GM12878 (cell line): Measurements from ENCODE around the gene PLVAP. TPM values are rescaled to one million over a fixed set of nuclear protein-coding genes. Genes with fewer than 3 reads are reported as not detected.

Source experiments
- ATAC-seq: fragments of 200-7000 bp; cut with Tn5 transposase; 3 replicates; pipeline ENCODE4 v1.9.1; 2020; ENCODE audit warnings: mild to moderate bottlenecking, moderate library complexity
- BruUV-seq: library from RNA; stranded (reverse); fragments of 400-500 nt; replicated peaks from 2 replicates; lab custom pipeline; 2021; lab: Mats Ljungman, UMichigan
- CTCF ChIA-PET: fragments of 300-600 bp; sonication (Branson Sonifier 250); formaldehyde crosslinking; extraction: SDS; loops from one replicate; lab custom pipeline; 2021; ENCODE audit warnings: inconsistent platforms; lab: Yijun Ruan, JAX
- POLR2A ChIA-PET: fragments of 350-600 bp; formaldehyde crosslinking; extraction: SDS; loops from one replicate; lab custom pipeline; 2021; ENCODE audit warnings: inconsistent platforms; lab: Charles Lee
- RAD21 ChIA-PET: fragments of 300-600 bp; sonication (Branson Sonifier 250); formaldehyde crosslinking; loops from one replicate; lab custom pipeline; 2023; ENCODE audit warnings: antibody characterized with exemption; ENCODE audit not compliant: unreplicated experiment; lab: Charles Lee
- SMC1A ChIA-PET: fragments of 300-600 bp; sonication (Branson Sonifier 250); formaldehyde crosslinking; loops from one replicate; lab custom pipeline; 2023; ENCODE audit not compliant: unreplicated experiment, uncharacterized antibody; lab: Charles Lee
- DNase-seq: peaks from one replicate; pipeline ENCODE4 v3.0.0-alpha.2; 2011; ENCODE audit warnings: low read depth, low spot score
- FAIRE-seq: peaks from 3 replicates; lab custom pipeline; 2011; peaks lifted over from hg19 to GRCh38; lab: Jason Lieb, UNC
- H2AFZ ChIP-seq: 2 replicates; pipeline ENCODE4 v1.6.0; 2011; ENCODE audit warnings: low read depth, low read length, control low read depth; ENCODE audit not compliant: control insufficient read depth
- H3K27ac ChIP-seq: 2 replicates; pipeline ENCODE4 v1.5.1; 2011; ENCODE audit warnings: control low read depth; ENCODE audit not compliant: control insufficient read depth, insufficient read depth
- H3K27me3 ChIP-seq, 2 experiments: replicated peaks in 1 of 2; 2 replicates each; pipeline versions ENCODE4 v1.6.0 to v1.6.1; 2011; ENCODE audit warnings: low read length in 1 of 2; ENCODE audit not compliant: control insufficient read depth in 2 of 2, insufficient read depth in 2 of 2
- H3K36me3 ChIP-seq, 2 experiments: 2 replicates each; pipeline ENCODE4 v1.5.1; 2011; ENCODE audit warnings: low read length in 1 of 2; ENCODE audit not compliant: control insufficient read depth in 2 of 2, insufficient read depth in 2 of 2
- H3K4me1 ChIP-seq: 2 replicates; pipeline ENCODE4 v1.6.1; 2011; ENCODE audit warnings: mild to moderate bottlenecking, low read length, moderate library complexity, mixed read lengths; ENCODE audit not compliant: control insufficient read depth, insufficient read depth
- H3K4me2 ChIP-seq: 2 replicates; pipeline ENCODE4 v1.6.0; 2011; ENCODE audit warnings: control low read depth; ENCODE audit not compliant: control insufficient read depth, insufficient read depth
- H3K4me3 ChIP-seq: fragments of 200-600 bp; sonication (generic); 2 replicates; pipeline ENCODE4 v1.5.1; 2016
- H3K79me2 ChIP-seq: 2 replicates; pipeline ENCODE4 v1.6.0; 2011; ENCODE audit warnings: low read length; ENCODE audit not compliant: control insufficient read depth, insufficient read depth
- H3K9ac ChIP-seq: 2 replicates; pipeline ENCODE4 v1.8.0; 2011; ENCODE audit warnings: low read length, control low read depth, mixed read lengths; ENCODE audit not compliant: control insufficient read depth, insufficient read depth
- H3K9me3 ChIP-seq: replicated peaks from 3 replicates; pipeline ENCODE4 v1.5.1; 2011; ENCODE audit warnings: mild to moderate bottlenecking, low read length; ENCODE audit not compliant: control insufficient read depth, insufficient read depth
- H4K20me1 ChIP-seq: 2 replicates; pipeline ENCODE4 v1.6.0; 2011; ENCODE audit not compliant: control insufficient read depth, insufficient read depth
- BHLHE40 ChIP-seq, 2 experiments: fragments of 450-650 bp in 1 of 2; IDR thresholded peaks; 2 replicates each; pipeline ENCODE4 v1.6.1; 2011 to 2017; ENCODE audit warnings: low read depth in 2 of 2, borderline replicate concordance in 1 of 2, improper control_type of control experiment in 1 of 2, low read length in 1 of 2, mild to moderate bottlenecking in 1 of 2
- DPF2 ChIP-seq: fragments of 450-650 bp; IDR thresholded peaks from 2 replicates; pipeline ENCODE4 v1.6.1; 2017; ENCODE audit warnings: mild to moderate bottlenecking
- E4F1 ChIP-seq: fragments of 450-650 bp; IDR thresholded peaks from 2 replicates; pipeline ENCODE4 v1.6.1; 2018; ENCODE audit warnings: borderline replicate concordance, mild to moderate bottlenecking; ENCODE audit not compliant: partially characterized antibody
- IKZF1 ChIP-seq: fragments of 450-650 bp; conservative IDR thresholded peaks from 2 replicates; pipeline ENCODE4 v1.6.1; 2017; ENCODE audit warnings: antibody characterized with exemption, mild to moderate bottlenecking
- MEF2B ChIP-seq: fragments of 450-650 bp; IDR thresholded peaks from 2 replicates; pipeline ENCODE4 v1.6.1; 2018; ENCODE audit warnings: mild to moderate bottlenecking, moderate library complexity; ENCODE audit not compliant: partially characterized antibody, poor library complexity, severe bottlenecking
- NR2C1 ChIP-seq: fragments of 450-650 bp; IDR thresholded peaks from 2 replicates; pipeline ENCODE4 v1.6.1; 2017; ENCODE audit warnings: antibody characterized with exemption, mild to moderate bottlenecking, moderate library complexity
- NR2C2 ChIP-seq: IDR thresholded peaks from 2 replicates; pipeline ENCODE4 v1.6.1; 2011; ENCODE audit warnings: borderline replicate concordance, low read depth; ENCODE audit not compliant: control insufficient read depth, insufficient read length
- POLR2A ChIP-seq: IDR thresholded peaks from 2 replicates; pipeline ENCODE4 v1.6.1; 2011; ENCODE audit warnings: low read depth, mild to moderate bottlenecking, low read length
- REST ChIP-seq: IDR thresholded peaks from 2 replicates; pipeline ENCODE4 v1.6.1; 2012; ENCODE audit warnings: mild to moderate bottlenecking, low read depth, low read length
- SIX5 ChIP-seq: IDR thresholded peaks from 2 replicates; pipeline ENCODE4 v1.6.1; 2011; ENCODE audit warnings: mild to moderate bottlenecking, low read depth, low read length, moderate library complexity; ENCODE audit not compliant: severe bottlenecking
- USF2 ChIP-seq: IDR thresholded peaks from 2 replicates; pipeline ENCODE4 v1.6.1; 2011; ENCODE audit warnings: low read depth, low read length, improper control_type of control experiment, borderline replicate concordance
- YBX1 ChIP-seq: fragments of 450-650 bp; IDR thresholded peaks from 2 replicates; pipeline ENCODE4 v1.6.1; 2016; ENCODE audit warnings: antibody characterized with exemption
- ZNF207 ChIP-seq: fragments of 450-650 bp; IDR thresholded peaks from 2 replicates; pipeline ENCODE4 v1.6.1; 2014; ENCODE audit warnings: antibody characterized with exemption, mild to moderate bottlenecking, borderline replicate concordance
- WGBS: methylation state at CpG from one replicate; pipeline ENCODE4 v1.1.6; 2016; ENCODE audit warnings: low lambda C conversion rate; ENCODE audit not compliant: insufficient replicate concordance, insufficient coverage; ENCODE audit errors: missing lambda C conversion rate; 5-methylcytosine and 5-hydroxymethylcytosine counted together
- in situ Hi-C: fragments of 300-500 bp; cut with MboI; formaldehyde crosslinking; loops from 9 replicates; pipeline ENCODE4 v1.14.3; 2018; ENCODE audit warnings: mixed read lengths
- intact Hi-C: fragments of 100-400 bp; cut with micrococcal nuclease; formaldehyde crosslinking; loops from one replicate; pipeline ENCODE4 v1.14.2; 2022; ENCODE audit not compliant: unreplicated experiment
- polyA plus RNA-seq, 11 experiments: library from polyadenylated mRNA; depleted of rRNA in 4 of 11; unstranded in 6 of 11; stranded (reverse) in 5 of 11; fragments of >200 nt; fragmentation: Nextera tagmentation in 4 of 11; fragmentation: Illumina TruSeq in 1 of 11; extraction: Ambion mirVana in 4 of 11; extraction: Trizol in 1 of 11; gene quantifications; 1 replicate in 1 of 11; 2 replicates in 10 of 11; pipeline versions ENCODE4 v1.2.1 to v1.2.3, GENCODE V29; 2011 to 2016; ENCODE audit warnings: inconsistent platforms in 2 of 11, missing spikeins in 2 of 11, low read depth in 1 of 11
- total RNA-seq, 4 experiments: library from RNA; depleted of rRNA in 3 of 4; stranded (reverse); fragments of >200 nt in 3 of 4; fragmentation: Illumina TruSeq in 1 of 4; extraction: Trizol in 1 of 4; gene quantifications; 2 replicates each; pipeline versions ENCODE4 v1.2.1 to v1.2.3, GENCODE V29; 2013 to 2021
- TF ChIP-seq, protein P1 (sequence below): IDR thresholded peaks from 2 replicates; pipeline ENCODE4 v1.6.1; 2011; ENCODE audit warnings: borderline replicate concordance, low read depth, mild to moderate bottlenecking, moderate library complexity, low read length; ENCODE audit not compliant: insufficient read depth, poor library complexity, severe bottlenecking

Gene PLVAP
- total and polyA plus RNA-seq, 10 of the 15 experiments (the other 5 are each of a cell fraction or from before 2014, with no cell fraction given), result 0.03 to 0.54 (median 0.06) TPM; not detected in 4

DNA sequence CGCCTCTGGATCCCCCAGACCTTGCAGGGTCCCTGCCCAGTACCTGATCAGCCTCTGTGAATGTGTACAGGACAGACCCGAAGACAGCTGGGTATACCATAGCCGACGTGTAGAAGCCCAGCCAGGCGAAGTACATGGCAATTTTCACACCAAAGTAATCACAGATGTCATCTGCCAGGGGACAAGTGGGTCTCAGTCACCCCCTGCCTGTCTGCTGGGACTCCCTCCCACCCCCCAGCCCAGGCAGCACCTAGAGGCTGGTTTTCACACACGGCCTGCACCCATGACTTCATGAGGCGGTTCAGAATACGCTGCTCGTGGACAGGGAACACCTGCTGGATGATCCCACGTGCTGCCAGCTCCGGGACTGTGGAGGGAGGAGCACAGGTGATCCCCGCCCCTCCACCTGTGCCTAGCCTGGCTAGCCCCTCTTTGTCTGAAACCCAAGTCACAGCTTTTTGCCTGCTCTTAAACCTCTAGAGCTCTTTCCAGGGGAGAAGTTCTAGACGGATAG lies 46.0 kb downstream of the PLVAP start:
- intact Hi-C loops, result no loop called here
- TF ChIP-seq NR2C1 (no peak), REST (no peak), ZNF207 (no peak), SIX5 (no peak), POLR2A (no peak), NR2C2 (no peak), IKZF1 (no peak), BHLHE40 (IDR thresholded peaks at IDR 0.05; ENCODE audit: borderline replicate concordance in 1 of 2, low read depth in 2 of 2, low read length in 1 of 2) (no peak), MEF2B (no peak), YBX1 (no peak), USF2 (no peak), DPF2 (no peak), E4F1 (no peak)
- TF ChIP-seq, protein P1, sequence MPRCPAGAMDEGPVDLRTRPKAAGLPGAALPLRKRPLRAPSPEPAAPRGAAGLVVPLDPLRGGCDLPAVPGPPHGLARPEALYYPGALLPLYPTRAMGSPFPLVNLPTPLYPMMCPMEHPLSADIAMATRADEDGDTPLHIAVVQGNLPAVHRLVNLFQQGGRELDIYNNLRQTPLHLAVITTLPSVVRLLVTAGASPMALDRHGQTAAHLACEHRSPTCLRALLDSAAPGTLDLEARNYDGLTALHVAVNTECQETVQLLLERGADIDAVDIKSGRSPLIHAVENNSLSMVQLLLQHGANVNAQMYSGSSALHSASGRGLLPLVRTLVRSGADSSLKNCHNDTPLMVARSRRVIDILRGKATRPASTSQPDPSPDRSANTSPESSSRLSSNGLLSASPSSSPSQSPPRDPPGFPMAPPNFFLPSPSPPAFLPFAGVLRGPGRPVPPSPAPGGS, result no peak

More for the DNA sequence above, 46.0 kb downstream of the PLVAP start:
- ATAC-seq, result no peak
- ChIA-PET CTCF (interaction anchor here (0.6 to 2.8 kb wide), 2 partner anchors 55 to 266 kb away, joined by 3 to 9 read pairs; no protein-coding TSS in a partner anchor), SMC1A (no interaction called here), RAD21 (interaction anchor here (0.7 kb wide), 1 partner anchor 222 kb away, joined by 3 read pairs; no protein-coding TSS in a partner anchor), POLR2A (interaction anchor here (1.2 kb wide), 1 partner anchor 22 kb away, joined by 3 read pairs; the partner anchor contains the start of gene DDA1)
- Histone ChIP-seq H3K9ac (no peak overlapping the region), H3K4me2 (no peak overlapping the region), H3K36me3 (no peaks in the 10 kb centered on the region), H4K20me1 (no peaks in the 10 kb centered on the region), H3K27me3 (no peaks in the 10 kb centered on the region; a peak in 2 of 4 replicates), H3K79me2 (no peaks in the 10 kb centered on the region), H3K4me1 (peaks cover 13% of the 10 kb centered on the region), H3K9me3 (no peaks in the 10 kb centered on the region; the same call in 2 of the 3 replicates), H2AFZ (no peak overlapping the region), H3K27ac (no peak overlapping the region), H3K4me3 (no peak overlapping the region)
- WGBS, result 52% methylated on average over 13 of the region's 13 CpGs
- in situ Hi-C loops, result no loop called here
- no peak for DNase-seq
- FAIRE-seq, result no peak
- no TSS peak for BruUV-seq
